GM18519 (cell line): Measurements from ENCODE around the gene AP4S1.

ENCODE experiments used
- ATAC-seq: cut with Tn5 transposase; IDR thresholded peaks from one replicate; pipeline ENCODE4 v1.9.1; 2021; ENCODE audit warnings: mild to moderate bottlenecking, moderate library complexity; ENCODE audit not compliant: unreplicated experiment, low FRiP score

Gene AP4S1

DNA sequence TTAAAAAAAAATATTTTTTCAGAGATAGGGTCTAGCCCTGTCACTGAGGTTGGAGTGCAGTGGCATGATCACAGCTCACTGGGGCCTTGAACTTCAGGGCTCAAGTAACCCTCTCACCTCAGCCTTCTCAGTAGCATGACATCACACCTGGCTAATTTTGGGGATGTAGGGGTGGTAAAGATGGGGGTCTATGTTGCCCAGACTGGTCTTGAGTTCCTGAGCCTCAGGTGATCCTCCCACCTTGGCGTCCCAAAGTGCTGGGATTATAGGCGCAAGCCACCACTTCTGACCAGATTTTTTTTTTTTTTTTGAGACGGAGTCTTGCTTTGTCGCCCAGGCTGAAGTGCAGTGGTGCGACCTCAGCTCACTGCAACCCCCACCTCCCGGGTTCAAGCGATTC lies 101.2 kb downstream of the AP4S1 start:
- no peak for ATAC-seq

DNA sequence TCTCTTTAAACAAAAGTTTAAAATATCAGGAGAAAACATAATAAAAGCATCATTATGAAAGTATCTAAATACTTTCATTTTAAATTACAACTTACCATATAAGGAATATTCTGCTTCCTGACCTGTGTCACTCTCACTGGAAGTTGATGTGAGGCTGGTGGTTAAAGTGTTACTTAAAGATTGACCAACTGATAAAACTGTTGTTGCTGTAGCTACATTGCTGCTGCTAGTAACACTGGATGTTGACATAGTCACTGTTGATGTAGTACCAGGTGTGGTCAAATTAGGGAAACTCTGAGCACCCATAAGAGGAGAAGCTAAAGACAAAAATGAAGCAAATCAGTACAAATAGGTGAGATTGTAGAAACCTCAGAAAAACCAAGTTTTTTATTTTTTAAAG lies 102.2 kb downstream of the AP4S1 start:
- ATAC-seq: no peak

- no peak for ATAC-seq
These were observed 103.4 kb downstream of the AP4S1 start for GRCh38 chr14:31128601-31129526.

DNA sequence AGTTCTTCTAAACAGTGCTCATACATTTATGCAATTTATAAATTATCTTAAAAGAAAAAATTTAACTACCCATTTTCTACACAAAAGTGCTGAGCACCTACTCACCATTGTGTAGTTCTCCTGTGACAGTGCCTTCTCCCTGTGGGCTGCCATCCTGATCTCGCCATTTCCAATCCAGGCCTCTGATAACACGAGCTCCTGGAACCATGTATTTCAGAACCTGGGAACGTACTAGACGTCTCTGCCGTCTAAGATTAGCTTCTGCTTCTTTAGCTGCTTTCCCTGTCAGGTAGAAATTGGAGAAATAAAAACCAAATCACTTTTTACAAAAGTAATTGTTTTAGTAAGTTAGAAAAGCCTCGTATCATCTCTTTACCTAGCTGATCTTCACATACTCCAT lies 107.7 kb downstream of the AP4S1 start:
- no peak for ATAC-seq

- no peak for ATAC-seq
These were observed 111.9 kb downstream of the AP4S1 start for GRCh38 chr14:31137214-31137889.

DNA sequence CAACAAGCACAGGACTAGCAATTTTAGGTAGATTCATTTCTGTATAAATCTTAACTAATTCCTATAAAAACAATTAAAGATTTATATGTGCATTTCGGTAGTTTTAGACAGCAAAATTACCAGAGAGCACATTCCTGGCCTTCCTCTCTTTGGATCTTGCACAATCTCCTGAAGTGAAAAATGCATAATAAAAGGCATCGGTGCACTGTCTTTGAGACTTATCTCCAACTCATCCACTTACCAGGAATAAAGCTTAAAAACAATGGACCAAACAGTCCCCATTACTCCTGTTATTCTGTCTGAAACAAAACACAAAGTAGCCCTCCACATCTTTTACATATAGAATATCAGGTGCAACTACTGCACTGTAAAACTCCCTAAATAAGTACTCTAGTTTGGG lies 112.9 kb downstream of the AP4S1 start:
- no peak for ATAC-seq

GRCh38 chr14:31139301-31139847 lies 113.9 kb downstream of the AP4S1 start:
- no peak for ATAC-seq

DNA sequence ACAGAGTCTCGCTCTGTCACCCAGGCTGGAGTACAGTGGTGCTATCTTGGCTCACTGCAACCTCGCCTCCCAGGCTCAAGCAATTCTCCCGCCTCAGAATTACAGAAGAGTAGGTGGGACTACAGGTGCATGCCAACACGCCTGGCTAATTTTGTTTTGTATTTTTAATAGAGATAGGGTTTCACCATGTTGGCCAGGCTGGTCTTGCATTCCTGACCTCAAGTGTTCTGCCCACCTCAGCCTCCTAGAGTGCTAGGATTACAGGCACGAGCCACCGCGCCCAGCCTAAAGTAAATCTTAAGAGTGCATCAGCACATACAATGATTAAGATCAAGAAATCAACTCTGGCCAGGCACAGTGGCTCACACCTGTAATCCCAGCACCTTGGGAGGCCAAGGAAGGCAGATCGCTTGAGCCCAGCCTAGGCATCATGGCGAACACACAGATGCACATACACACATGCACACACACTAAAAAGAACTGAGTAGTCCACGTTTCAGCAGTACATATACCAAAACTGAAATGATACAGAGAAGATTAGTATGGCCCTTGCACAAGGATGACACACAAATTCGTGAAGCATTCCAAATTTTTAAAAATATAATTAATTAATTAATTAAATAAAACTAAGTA lies 117.1 kb downstream of the AP4S1 start:
- no peak for ATAC-seq
